IPS-NIHi11 (cell line): ENCODE data around the gene DPP9.

Experiments
- DNase-seq: peaks from one replicate; pipeline ENCODE4 v3.0.0; 2012; ENCODE audit warnings: mixed read lengths, low spot score

The DPP9 gene

DNA sequence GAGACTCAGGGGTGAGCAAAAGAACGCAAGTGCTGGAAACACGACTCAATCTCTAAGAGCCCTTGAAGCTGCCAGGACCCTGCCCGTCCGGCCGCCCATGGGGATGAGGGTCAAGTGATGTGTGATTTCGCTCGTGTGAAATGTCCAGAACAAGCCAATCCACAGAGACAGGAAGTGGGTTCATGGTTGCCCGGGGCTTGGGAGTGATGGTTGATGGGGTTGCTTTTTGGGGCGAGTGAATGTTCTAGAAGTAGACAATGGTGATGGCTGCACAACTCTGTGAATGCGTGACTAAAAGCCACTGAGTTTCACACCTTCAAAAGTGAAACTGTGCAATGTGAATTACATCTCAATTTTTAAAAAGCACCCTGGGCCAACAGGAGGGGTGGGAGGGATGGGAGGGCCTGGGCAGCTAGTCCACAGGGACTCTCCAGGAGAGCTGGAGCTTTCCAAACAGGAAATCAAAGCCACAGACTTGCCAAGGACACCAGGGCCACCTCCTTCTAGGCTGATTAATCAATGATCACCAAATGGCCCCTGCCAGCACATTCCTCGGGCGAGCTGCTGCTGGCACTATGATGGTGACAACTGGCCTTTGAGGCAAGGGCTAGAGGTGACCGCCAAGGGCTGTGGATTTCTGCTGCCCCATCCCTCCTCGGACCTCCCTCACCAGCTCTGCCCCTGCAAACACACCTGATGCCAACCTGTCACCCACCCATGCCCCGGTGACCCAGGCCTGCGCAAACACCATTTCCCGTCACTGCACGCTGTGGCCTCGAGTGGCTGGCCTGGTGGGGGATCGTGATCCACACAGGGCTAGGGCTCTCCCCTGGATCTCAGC is 14.0 kb downstream of the DPP9 start:
- DNase-seq = no peak

DNA sequence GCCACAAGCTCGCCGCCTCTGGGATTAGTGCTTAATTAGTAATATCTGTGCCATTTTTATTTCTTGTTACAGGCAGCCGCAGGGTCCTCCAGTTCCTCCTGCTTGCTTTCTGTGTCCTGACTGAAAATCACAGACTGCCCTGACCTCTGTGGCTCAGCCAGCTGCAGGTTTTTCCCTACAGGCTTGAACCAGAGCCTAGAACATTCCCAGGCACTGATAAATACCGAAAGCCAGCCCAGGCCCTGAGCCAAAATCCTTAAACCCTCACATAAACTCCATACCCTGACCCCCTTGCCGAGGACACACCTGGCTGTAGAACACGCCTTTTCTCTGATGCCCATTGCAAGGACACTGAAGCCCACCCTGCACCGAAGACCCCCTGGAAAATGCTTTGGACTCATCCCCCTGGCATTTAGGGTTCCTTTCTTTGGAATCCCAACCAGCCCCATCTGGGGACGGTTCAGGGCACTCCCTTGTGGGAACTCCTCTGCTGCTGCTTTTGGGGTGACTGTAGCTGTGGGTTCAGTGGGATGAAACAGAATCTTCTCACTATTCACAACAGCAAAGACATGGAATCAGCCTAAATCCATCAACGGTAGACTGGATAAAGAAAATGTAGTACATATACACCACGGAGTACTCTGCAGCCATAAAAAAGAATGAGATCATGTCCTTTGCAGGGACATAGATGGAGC is 15.5 kb downstream of the DPP9 start:
- no peak for DNase-seq

DNA sequence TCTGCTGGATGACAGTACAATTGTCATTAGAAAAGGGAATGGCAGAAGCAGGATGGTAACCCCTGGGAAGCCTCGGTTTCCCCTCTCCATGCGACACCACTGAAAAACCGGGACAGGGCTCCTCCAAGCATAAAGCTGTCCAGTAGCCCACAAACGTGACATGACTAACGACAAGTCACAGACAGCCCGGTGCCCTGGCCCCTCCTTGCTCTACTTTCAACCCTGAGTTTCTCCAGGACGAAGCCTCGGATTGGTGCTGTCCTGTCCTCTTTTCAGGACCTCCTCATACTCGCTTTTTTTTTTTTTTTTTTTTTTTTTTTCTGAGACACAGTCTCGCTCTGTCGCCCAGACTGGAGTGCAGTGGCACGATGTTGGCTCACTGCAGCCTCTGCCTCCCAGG is 16.3 kb downstream of the DPP9 start:
- DNase-seq = no peak

- no peak for DNase-seq
These were observed 18.1 kb downstream of the DPP9 start for GRCh38 chr19:4705413-4706131.

DNA sequence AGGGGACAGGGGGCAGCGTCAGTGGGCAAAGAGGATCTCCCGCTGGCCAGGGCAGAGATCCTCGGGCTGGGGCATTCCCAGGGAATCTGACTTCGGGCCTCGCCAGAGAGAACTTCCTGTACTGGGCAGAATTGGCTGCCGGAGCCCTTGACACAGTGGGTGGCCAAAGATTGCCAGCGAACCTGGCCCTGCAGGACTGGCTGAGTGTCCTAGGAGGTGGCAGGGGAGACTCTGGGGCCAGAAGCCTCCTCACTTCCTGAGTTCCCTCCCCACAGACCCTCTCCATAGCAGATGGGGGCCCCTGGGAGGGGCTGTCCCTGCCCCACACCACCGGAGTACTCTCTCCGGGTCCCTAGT is 19.3 kb downstream of the DPP9 start:
- no peak for DNase-seq

DNA sequence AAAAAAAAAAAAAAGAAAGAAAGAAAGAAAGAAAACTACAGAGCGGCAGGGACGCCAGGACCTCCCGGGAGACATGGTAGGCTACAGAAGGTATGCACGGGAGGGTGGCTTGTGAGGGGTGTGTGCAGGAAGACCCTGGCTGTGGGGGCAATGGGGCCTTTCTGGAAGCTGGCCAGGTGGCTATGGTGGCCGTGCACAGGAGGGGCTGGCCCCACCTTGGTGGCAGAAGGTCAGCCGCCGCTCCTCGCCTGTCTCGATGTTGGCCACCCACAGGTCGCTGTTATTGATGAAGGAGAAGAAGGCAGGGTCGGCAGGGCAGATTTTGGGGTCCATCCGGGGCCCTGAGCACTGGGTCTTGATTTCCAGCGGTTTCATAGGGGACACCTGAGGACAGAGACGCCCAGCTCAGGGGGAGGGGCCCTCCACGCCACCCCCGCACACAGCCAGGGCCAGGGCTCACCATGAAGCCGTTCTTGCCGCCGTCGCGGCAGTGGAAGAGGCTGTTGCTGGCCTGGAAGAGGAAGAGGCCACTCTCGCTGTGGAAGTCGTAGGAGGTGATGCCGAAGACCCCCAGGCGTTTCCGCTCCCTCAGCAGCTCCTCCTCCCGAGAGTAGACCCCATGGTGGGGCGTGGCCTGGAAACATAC is 19.8 kb downstream of the DPP9 start:
- DNase-seq = no peak

GRCh38 chr19:4702764-4703163 is 20.9 kb downstream of the DPP9 start:
- no peak for DNase-seq

GRCh38 chr19:4701557-4701956 is 22.1 kb downstream of the DPP9 start:
- no peak for DNase-seq

DNA sequence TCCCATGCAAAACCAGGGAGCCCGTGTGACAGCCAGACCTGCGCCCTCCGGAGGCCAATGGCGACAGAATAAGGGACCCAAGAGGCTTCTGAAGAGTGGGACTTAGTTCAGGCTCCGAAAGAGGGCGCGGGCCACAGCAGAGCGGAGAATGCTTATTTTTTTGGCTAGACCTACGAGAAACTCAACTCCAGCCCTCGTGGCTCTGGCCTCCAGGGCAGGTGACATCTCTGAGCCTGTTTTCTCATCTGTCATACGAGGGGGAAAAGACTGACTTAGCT is 23.0 kb downstream of the DPP9 start:
- DNase-seq = no peak

GRCh38 chr19:4699826-4700692 is 23.6 kb downstream of the DPP9 start:
- no peak for DNase-seq

- DNase-seq = no peak
These were observed 26.3 kb downstream of the DPP9 start for GRCh38 chr19:4697304-4697703.

- no peak for DNase-seq
These were observed 28.4 kb downstream of the DPP9 start for GRCh38 chr19:4695224-4695731.

DNA sequence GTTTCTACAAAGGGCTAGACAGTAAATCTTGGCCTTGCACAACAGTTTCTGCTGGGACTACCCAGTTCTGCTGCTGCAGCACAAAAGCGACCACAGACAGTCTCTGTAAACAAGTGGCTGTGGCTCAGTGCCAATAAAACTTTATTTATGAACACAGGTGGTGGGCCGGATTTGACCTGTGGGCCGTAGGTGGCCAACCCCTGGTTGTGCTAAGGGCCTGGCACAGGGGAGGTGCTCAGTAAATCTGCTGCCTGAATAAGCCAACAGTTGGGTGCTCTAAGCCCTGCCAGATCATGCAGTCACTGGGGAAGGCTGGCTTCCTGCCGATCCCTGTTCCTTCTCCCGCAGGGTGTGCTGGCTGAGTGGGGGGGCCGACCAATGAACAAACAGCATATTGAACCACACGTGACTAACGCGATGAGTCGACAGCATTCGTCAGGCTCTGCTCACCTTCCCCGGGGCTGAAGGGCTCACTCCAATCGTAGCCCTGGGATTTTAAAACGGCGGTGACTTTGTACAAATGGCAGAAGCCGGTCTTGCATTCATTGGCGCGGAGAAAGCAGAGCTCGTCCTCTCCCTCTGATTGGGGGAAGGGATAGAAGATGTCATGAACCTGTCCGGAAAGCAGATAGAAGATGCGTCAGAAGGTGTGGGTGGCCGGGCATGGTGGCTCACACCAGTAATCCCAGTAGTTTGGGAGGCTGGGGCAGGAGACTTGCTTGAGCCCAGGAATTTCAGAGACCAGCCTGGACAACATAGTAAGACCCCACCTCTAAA is 29.2 kb downstream of the DPP9 start:
- no peak for DNase-seq

DNA sequence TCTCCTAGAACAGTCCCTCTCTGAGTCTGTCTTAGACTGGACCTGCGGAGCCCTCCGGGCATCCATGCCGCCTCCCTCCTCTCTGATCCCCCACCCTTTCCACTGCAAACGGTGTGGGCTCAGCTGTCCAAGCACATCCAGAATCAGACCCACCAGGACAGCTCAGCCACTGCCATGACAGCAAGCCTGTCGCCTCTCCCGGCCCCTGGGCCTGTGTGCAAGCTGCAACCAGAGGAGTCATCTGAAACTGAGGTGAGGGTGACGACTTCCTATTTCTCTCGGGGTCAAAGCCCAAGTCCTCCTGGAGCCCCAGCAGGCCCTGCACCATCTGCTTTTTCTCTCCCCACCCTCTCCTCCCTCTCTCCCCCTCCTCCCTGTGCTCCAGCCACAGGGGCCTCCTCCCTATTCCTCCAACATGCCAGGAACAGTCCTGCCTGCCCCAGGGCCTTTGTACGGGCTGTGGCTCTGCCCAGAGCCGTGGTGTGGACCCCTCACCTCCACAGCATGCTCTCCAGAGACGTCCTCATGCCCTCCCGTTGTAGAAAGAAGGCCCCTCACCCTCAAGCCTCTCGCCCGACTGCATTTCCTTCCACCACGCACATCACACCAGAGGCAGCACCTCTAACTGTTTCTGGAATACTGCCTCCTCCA is 30.0 kb downstream of the DPP9 start:
- no peak for DNase-seq

- no peak for DNase-seq
These were observed 30.6 kb downstream of the DPP9 start for GRCh38 chr19:4693078-4693350.

DNA sequence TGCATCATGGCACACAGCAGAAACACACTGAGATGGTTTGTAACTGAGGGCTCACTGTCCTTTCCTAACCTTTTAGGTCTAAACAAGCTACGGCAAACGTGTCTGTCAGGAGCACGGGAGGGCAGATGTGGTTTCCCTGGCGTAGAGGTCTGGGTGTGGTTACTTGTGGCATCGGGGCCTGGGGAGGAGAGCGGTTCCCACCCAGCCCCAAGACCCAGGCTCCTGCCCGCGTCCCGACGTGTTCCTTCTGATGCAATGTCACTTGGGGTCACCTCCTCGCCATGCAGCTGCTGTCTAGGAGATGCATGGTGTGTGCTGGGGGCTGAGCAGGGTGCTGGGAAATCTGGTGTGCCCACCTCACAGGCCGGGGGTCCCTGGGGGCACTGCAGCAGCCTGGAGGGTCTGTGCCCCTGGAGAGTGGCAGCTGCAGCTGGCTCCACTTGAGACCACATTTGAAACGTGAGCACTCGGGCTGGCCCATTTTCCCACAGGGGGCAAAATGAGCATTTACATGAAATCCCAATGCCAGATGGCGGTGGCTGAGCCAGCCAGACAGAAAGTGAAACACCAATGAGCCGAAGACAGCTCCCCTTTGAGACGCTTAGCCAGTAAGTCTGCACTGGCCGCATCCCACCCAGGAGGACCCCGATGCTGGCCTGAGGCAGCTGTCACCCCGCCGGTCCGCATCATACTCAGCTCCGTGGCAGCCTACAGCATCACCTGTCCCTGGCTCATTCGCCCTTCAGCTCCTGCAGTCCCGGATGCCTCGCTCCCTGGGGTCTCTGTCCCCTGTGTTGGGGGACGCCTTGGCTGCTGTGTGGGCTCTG is 31.2 kb downstream of the DPP9 start:
- DNase-seq = no peak

DNA sequence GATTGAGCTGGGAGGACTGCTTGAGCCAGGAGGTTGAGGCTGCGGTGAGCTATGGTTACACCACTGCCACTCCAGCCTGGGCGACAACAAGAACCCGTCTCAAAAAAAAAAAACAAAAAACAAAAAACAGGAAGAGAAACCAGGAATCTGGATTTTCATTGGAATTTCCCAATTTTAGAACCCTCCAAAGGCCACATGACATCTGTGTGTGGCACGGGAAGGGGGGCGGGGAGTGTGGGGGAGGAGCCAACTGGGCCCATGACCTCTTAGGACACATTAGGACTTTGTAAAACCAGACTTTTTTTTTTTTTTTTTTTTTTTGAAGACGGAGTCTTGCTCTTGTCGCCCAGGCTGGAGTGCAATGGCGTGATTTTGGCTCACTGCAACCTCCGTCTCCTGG is 32.3 kb downstream of the DPP9 start:
- DNase-seq = no peak

DNA sequence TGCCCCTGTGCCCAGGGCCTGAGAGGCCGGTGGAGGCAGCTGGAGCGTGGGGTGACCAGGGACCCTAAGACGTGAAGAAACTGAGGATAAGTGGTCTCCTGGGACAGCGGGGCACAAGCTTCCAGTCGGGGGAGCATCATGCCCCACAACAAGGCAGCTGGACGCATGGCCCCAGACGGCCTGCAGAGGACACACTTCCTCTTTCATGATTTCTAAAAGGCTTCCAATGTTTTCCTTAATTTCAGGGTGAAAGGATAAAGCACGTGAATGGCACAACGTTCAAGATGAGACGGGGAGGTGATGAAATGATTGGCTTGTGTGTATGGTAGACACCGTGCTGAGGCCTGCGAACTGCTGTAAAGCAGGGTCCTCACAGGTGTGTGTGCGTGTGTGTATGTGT is 33.3 kb downstream of the DPP9 start:
- DNase-seq = no peak

- no peak for DNase-seq
These were observed 34.2 kb downstream of the DPP9 start for GRCh38 chr19:4689403-4689802.

DNA sequence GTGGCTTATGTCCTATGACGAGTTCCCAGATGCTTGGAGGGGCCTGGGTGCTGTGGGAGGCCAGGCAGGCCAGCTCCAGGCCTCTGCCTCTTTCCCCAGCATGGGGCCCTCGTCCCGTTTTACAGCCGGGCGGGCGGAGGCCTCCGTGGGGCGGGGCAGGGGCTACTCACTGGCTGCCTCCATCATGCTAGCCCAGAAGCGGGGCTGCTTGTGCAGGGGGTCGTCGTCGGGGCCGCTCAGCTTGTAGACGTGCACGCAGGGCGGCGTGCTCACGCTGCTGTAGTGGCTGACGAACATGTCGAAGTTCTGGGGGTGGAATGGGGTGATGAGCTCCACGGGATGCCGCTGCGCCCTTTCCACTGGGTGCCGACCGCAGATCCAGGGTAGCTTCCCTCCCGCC is 35.1 kb downstream of the DPP9 start:
- DNase-seq = no peak
